ENCODE results near the gene CORO2A. TPM values are rescaled to one million over a fixed set of nuclear protein-coding genes. Genes with fewer than 3 reads are reported as not detected.

CORO2A gene
- total RNA-seq, 1 donor from 2014 or later, result 2.4 TPM

GRCh38 chr9:98150164-98150563, 42.3 kb downstream of the CORO2A start:
- H3K36me3 Mint-ChIP-seq, result no peaks in the 10 kb centered on the region
- Histone ChIP-seq H3F3A (ENCODE audit: low read depth) (no peaks in the 10 kb centered on the region), H2AFZ (replicated peaks) (no peak overlapping the region), H3K27me3 (no peaks in the 10 kb centered on the region), H3K4me2 (no peak overlapping the region), H3K4me3 (no peak overlapping the region), H4K20me1 (ENCODE audit: low read depth) (no peaks in the 10 kb centered on the region), H3K9me3 (ENCODE audit: low read depth) (no peaks in the 10 kb centered on the region), H3K36me3 (no peaks in the 10 kb centered on the region), H3K27ac (no peak overlapping the region), H3K4me1 (peaks cover 7% of the 10 kb centered on the region), H3K9ac (no peak overlapping the region), H3K79me2 (ENCODE audit: low read depth) (no peaks in the 10 kb centered on the region)
- H3K4me3 Mint-ChIP-seq, result no peak overlapping the region
- no peak overlapping the region for H3K27ac Mint-ChIP-seq
- DNase-seq (ENCODE audit: low spot score), result no peak
- peaks cover 5% of the 10 kb centered on the region for H3K27me3 Mint-ChIP-seq (ENCODE audit: insufficient read depth, low read depth)
- no peaks in the 10 kb centered on the region for H3K9me3 Mint-ChIP-seq
- TF ChIP-seq EZH2phosphoT487 (IDR thresholded peaks at IDR 0.05) (no peak), EZH2 (IDR thresholded peaks at IDR 0.05) (no peak)
- peaks cover 11% of the 10 kb centered on the region for H3K4me1 Mint-ChIP-seq

DNA sequence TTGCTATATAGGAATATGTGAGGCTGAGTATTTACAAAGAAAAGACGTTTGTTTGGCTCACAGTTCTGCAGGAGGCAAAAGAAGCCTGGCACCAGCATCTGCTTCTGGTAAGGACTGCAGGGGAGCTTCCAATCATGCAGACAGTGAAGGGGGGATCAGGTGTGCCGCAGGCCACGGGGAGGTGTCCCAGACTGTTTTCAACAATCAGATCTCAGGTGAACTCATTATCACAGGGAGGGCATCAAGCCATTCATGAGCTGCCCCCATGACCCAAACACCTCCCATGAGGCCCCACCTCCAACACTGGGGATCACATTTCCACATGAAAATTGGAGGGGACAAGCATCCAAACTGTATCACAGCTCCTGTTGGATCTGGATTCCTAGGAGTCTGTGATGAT, 43.0 kb downstream of the CORO2A start:
- peaks cover 11% of the 10 kb centered on the region for H3K4me1 Mint-ChIP-seq
- H3K4me3 Mint-ChIP-seq, result no peak overlapping the region
- H3K27ac ChIP-seq, result no peak overlapping the region
- TF ChIP-seq EZH2phosphoT487 (IDR thresholded peaks at IDR 0.05) (no peak), EZH2 (IDR thresholded peaks at IDR 0.05) (no peak), CTCF (IDR thresholded peaks at IDR 0.05) (no peak)
- no peaks in the 10 kb centered on the region for H3K79me2 ChIP-seq (ENCODE audit: low read depth)
- DNase-seq (ENCODE audit: low spot score), result no peak
- no peak overlapping the region for H2AFZ ChIP-seq (replicated peaks)
- H4K20me1 ChIP-seq (ENCODE audit: low read depth), result no peaks in the 10 kb centered on the region
- H3K27me3 ChIP-seq, result no peaks in the 10 kb centered on the region
- H3K36me3 ChIP-seq, result no peaks in the 10 kb centered on the region
- no peak overlapping the region for H3K4me3 ChIP-seq
- H3K9me3 Mint-ChIP-seq, result no peaks in the 10 kb centered on the region
- H3K9me3 ChIP-seq (ENCODE audit: low read depth), result no peaks in the 10 kb centered on the region
- H3F3A ChIP-seq (ENCODE audit: low read depth), result no peaks in the 10 kb centered on the region
- H3K27ac Mint-ChIP-seq, result no peak overlapping the region
- H3K36me3 Mint-ChIP-seq, result no peaks in the 10 kb centered on the region
- peaks cover 7% of the 10 kb centered on the region for H3K4me1 ChIP-seq
- H3K9ac ChIP-seq, result no peak overlapping the region
- H3K27me3 Mint-ChIP-seq (ENCODE audit: insufficient read depth, low read depth), result peaks cover 5% of the 10 kb centered on the region
- no peak overlapping the region for H3K4me2 ChIP-seq

DNA sequence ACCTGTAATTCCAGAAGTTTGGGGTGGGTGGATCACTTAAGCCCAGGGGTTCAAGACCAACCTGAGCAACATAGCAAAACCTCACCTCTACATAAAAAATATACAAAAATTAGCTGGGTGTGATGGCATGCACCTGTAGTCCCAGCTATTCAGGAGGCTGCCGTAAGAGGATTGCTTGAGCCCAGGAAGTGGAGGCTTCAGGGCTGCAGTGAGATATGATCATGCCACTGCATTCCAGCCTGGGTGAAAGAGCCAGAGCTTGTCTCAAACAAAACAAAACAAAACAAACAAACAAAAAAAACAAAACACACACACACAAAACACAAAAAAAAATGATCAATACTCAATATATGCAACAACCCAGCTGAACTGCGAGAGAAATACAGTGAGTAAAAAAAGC, 44.0 kb downstream of the CORO2A start:
- Histone ChIP-seq H3K9me3 (ENCODE audit: low read depth) (no peaks in the 10 kb centered on the region), H3K4me1 (peaks cover 7% of the 10 kb centered on the region), H3F3A (ENCODE audit: low read depth) (no peaks in the 10 kb centered on the region), H3K4me2 (no peak overlapping the region), H3K4me3 (no peak overlapping the region), H2AFZ (replicated peaks) (no peak overlapping the region), H3K79me2 (ENCODE audit: low read depth) (no peaks in the 10 kb centered on the region), H3K9ac (no peak overlapping the region), H3K36me3 (no peaks in the 10 kb centered on the region), H3K27me3 (no peaks in the 10 kb centered on the region), H3K27ac (no peak overlapping the region), H4K20me1 (ENCODE audit: low read depth) (no peaks in the 10 kb centered on the region)
- no peak for DNase-seq (ENCODE audit: low spot score)
- Mint-ChIP-seq H3K4me1 (peaks cover 11% of the 10 kb centered on the region), H3K9me3 (no peaks in the 10 kb centered on the region), H3K27ac (no peak overlapping the region), H3K27me3 (ENCODE audit: insufficient read depth, low read depth) (peaks cover 5% of the 10 kb centered on the region), H3K36me3 (no peaks in the 10 kb centered on the region), H3K4me3 (no peak overlapping the region)
- TF ChIP-seq CTCF (IDR thresholded peaks at IDR 0.05), result no peak
- TF ChIP-seq EZH2 (IDR thresholded peaks at IDR 0.05), result no peak
- no peak for TF ChIP-seq EZH2phosphoT487 (IDR thresholded peaks at IDR 0.05)

- Histone ChIP-seq H3K4me1 (peaks cover 7% of the 10 kb centered on the region), H3K36me3 (no peaks in the 10 kb centered on the region), H3K27ac (no peak overlapping the region), H3K27me3 (no peaks in the 10 kb centered on the region), H2AFZ (replicated peaks) (no peak overlapping the region), H3K4me2 (no peak overlapping the region), H4K20me1 (ENCODE audit: low read depth) (no peaks in the 10 kb centered on the region), H3K4me3 (no peak overlapping the region), H3K9ac (no peak overlapping the region), H3K79me2 (ENCODE audit: low read depth) (no peaks in the 10 kb centered on the region), H3F3A (ENCODE audit: low read depth) (no peaks in the 10 kb centered on the region), H3K9me3 (ENCODE audit: low read depth) (no peaks in the 10 kb centered on the region)
- H3K27me3 Mint-ChIP-seq (ENCODE audit: insufficient read depth, low read depth), result peaks cover 5% of the 10 kb centered on the region
- TF ChIP-seq EZH2 (IDR thresholded peaks at IDR 0.05), result no peak
- TF ChIP-seq CTCF (IDR thresholded peaks at IDR 0.05), result no peak
- no peak for TF ChIP-seq EZH2phosphoT487 (IDR thresholded peaks at IDR 0.05)
- H3K4me3 Mint-ChIP-seq, result no peak overlapping the region
- no peak for DNase-seq (ENCODE audit: low spot score)
- H3K36me3 Mint-ChIP-seq, result no peaks in the 10 kb centered on the region
- H3K9me3 Mint-ChIP-seq, result no peaks in the 10 kb centered on the region
- no peak overlapping the region for H3K27ac Mint-ChIP-seq
- H3K4me1 Mint-ChIP-seq, result peaks cover 11% of the 10 kb centered on the region
Measured at GRCh38 chr9:98147582-98147981, 44.9 kb downstream of the CORO2A start.

Measured in neural progenitor cell (in vitro differentiated cells).